ENCODE results near the gene PHACTR3.
"Not testable (repeated sequence)": the region's sequence is repeated elsewhere in the genome, so short reads cannot be mapped to it uniquely, and the experiment has no call there.

The PHACTR3 gene

DNA sequence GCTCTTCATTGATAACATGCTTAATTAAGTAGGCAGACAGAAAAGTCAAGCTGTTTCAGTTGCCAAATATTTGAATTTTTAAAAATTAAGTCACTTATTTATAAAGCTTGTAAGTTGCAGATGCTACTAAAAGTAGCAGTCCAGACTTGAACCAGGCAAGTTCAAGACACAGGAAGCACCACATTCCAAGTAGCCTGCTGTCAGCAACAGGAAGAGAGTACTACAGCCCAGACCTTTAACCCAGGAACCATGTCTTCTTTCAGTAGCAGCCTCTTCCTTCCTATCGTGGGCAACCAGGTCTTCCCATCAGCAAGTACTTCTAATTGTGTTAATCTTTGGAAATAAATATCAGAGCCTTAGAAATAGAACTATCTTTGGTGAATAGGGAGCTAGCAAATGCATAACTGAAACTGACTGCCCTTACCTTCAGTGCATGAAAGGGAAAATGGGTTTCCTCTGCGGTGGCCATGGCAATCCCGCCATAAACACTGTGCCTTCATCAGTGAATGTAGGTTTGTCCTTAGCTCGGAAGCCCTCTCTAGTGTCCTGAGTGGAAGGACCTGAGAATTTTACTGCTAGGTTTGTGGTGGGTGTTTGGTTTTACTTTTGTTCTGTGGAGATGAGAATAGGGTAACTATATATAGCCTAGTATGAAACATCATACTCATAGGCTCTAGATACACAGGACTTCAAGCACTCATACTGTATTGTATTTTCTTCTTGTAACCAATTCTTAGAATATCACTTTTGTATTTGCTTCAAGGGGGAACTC lies 233.5 kb downstream of the PHACTR3 start:
- TF ChIP-seq, protein P1, sequence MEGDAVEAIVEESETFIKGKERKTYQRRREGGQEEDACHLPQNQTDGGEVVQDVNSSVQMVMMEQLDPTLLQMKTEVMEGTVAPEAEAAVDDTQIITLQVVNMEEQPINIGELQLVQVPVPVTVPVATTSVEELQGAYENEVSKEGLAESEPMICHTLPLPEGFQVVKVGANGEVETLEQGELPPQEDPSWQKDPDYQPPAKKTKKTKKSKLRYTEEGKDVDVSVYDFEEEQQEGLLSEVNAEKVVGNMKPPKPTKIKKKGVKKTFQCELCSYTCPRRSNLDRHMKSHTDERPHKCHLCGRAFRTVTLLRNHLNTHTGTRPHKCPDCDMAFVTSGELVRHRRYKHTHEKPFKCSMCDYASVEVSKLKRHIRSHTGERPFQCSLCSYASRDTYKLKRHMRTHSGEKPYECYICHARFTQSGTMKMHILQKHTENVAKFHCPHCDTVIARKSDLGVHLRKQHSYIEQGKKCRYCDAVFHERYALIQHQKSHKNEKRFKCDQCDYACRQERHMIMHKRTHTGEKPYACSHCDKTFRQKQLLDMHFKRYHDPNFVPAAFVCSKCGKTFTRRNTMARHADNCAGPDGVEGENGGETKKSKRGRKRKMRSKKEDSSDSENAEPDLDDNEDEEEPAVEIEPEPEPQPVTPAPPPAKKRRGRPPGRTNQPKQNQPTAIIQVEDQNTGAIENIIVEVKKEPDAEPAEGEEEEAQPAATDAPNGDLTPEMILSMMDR (IDR thresholded peaks at IDR 0.05) = no peak
- no peak for TF ChIP-seq ZFX (IDR thresholded peaks at IDR 0.05; ENCODE audit: borderline replicate concordance)
- no peak overlapping the region for H3K27ac ChIP-seq

DNA sequence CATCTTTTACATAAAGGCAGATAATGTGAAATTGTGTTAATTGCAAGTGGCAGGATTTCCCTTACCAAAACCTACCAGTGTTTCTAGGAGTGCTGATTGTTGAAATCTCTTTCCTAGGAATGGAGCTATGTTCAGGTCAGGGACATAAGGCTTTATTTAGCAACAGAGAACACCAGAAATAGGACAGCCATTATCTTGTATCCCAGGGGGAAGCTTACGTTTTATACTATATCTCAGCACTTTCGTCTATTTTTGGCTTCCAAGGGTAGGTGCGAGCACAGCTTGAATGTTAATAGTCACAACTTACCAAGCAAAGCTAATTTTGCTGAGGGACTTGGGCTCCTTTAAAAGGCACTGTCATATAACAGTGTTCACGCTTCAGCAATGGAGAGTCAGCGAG lies 235.1 kb downstream of the PHACTR3 start:
- no peak overlapping the region for H3K27ac ChIP-seq
- TF ChIP-seq, protein P1 (IDR thresholded peaks at IDR 0.05) = no peak
- no peak for TF ChIP-seq ZFX (IDR thresholded peaks at IDR 0.05; ENCODE audit: borderline replicate concordance)

- H3K27ac ChIP-seq = no peak overlapping the region
- TF ChIP-seq ZFX (IDR thresholded peaks at IDR 0.05; ENCODE audit: borderline replicate concordance) = no peak
- TF ChIP-seq, protein P1 (IDR thresholded peaks at IDR 0.05) = no peak
Observed at GRCh38 chr20:59845472-59845871, 241.1 kb downstream of the PHACTR3 start.

DNA sequence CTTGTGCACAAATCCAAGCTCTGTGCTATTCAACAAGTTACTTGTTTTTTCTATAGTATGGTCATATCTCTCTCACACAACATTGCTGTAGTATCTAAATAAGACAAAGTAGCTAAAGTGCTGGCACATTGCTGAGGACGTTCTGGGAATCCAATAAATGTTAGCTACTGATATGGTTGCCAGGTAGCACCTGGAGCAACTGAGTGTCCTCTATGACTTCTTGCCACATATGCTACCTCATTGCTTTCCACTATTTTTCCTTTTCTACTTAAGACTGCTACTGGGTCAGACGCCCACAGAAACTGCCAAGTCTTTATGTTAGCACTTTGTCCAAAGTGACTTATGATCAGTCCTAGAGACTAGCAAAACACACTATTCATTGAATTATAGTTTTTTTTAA lies 243.8 kb downstream of the PHACTR3 start:
- no peak overlapping the region for H3K27ac ChIP-seq
- TF ChIP-seq ZFX (IDR thresholded peaks at IDR 0.05; ENCODE audit: borderline replicate concordance) = no peak
- TF ChIP-seq, protein P1 (IDR thresholded peaks at IDR 0.05) = no peak

DNA sequence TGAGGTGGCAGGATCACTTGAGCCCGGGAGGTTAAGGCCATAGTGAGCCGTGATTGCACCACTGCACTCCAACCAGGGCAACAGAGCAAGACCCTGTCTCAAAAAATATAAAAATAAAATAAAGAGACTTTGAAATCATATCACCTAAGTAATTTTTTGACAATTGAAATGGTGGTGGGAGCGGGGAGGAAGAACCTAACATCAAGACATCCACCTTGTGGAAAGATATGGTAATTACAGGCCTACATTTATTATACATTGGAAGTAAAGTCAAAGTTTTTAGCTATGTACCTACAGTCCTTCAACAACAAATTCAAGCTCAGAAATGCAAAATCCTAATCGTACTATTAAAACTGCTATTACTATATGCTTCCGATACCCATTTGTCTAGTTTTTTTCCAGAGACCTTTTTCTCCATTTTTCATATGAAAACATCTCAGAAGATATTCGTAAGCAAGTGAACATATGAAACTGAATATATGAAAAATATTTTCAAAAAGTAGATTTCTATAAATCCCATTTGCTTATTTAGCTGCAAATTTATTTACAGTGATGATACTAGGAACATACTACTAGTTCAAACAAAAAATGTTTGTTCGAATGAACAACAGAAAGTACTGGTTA lies 245.8 kb downstream of the PHACTR3 start:
- TF ChIP-seq ZFX (IDR thresholded peaks at IDR 0.05; ENCODE audit: borderline replicate concordance) = no peak
- TF ChIP-seq, protein P1 (IDR thresholded peaks at IDR 0.05) = peak; percentile 74
- H3K27ac ChIP-seq = no peak overlapping the region

GRCh38 chr20:59856526-59856925 lies 252.2 kb downstream of the PHACTR3 start:
- not testable (repeated sequence) for H3K27ac ChIP-seq

DNA sequence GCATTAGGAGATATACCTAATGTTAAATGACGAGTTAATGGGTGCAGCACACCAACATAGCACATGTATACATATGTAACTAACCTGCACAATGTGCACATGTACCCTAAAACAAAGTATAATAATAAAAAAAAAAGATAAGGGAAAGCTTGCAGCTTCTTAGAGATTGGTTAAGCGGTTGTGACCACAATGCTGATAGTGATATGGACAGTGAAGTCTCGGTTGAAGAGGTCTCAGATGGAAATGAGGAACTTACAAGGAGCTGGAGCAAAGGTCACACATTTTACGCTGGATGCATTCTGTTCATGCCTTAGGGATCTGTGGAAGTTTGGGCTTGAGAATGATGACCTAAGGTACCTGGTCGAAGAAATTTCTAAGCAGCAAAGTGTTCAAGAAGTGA lies 252.6 kb downstream of the PHACTR3 start:
- not testable (repeated sequence) for H3K27ac ChIP-seq

GRCh38 chr20:59857966-59858365 lies 253.6 kb downstream of the PHACTR3 start:
- H3K27ac ChIP-seq = no peak overlapping the region
- TF ChIP-seq ZFX (IDR thresholded peaks at IDR 0.05; ENCODE audit: borderline replicate concordance) = no peak
- TF ChIP-seq, protein P1 (IDR thresholded peaks at IDR 0.05) = no peak
